Measurements from ENCODE around the gene GPRIN2.
A peak's percentile ranks its signal among the peaks of the same experiment; 100 is the strongest.
"Not testable (repeated sequence)": the region's sequence is repeated elsewhere in the genome, so short reads cannot be mapped to it uniquely, and the experiment has no call there.

The GPRIN2 gene

GRCh38 chr10:46520941-46521340 lies 35.5 kb downstream of the GPRIN2 start:
- no peak for DNase-seq (ENCODE audit: low spot score)

- no peak for DNase-seq (ENCODE audit: low spot score)
Observed at GRCh38 chr10:46520381-46520780, 36.1 kb downstream of the GPRIN2 start.

GRCh38 chr10:46518028-46518725 lies 38.3 kb downstream of the GPRIN2 start:
- no peak for DNase-seq (ENCODE audit: low spot score)

- DNase-seq (ENCODE audit: low spot score), result no peak
Observed at GRCh38 chr10:46517541-46517940, 38.9 kb downstream of the GPRIN2 start.

GRCh38 chr10:46516660-46517416 lies 39.6 kb downstream of the GPRIN2 start:
- peak; percentile 93 for DNase-seq (ENCODE audit: low spot score)

- DNase-seq (ENCODE audit: low spot score), result no peak
Observed at GRCh38 chr10:46515793-46516192, 40.7 kb downstream of the GPRIN2 start.

- no peak for DNase-seq (ENCODE audit: low spot score)
Observed at GRCh38 chr10:46515366-46515765, 41.1 kb downstream of the GPRIN2 start.

GRCh38 chr10:46514899-46515298 lies 41.6 kb downstream of the GPRIN2 start:
- DNase-seq (ENCODE audit: low spot score), result no peak

GRCh38 chr10:46514431-46514861 lies 42.0 kb downstream of the GPRIN2 start:
- DNase-seq (ENCODE audit: low spot score), result no peak

- DNase-seq (ENCODE audit: low spot score), result not testable (repeated sequence)
Observed at GRCh38 chr10:46513333-46513732, 43.1 kb downstream of the GPRIN2 start.

- DNase-seq (ENCODE audit: low spot score), result not testable (repeated sequence)
Observed at GRCh38 chr10:46512725-46513124, 43.7 kb downstream of the GPRIN2 start.

- not testable (repeated sequence) for DNase-seq (ENCODE audit: low spot score)
Observed at GRCh38 chr10:46512002-46512401, 44.5 kb downstream of the GPRIN2 start.

All from RKO (cell line).